Measurements from ENCODE around the gene GLRX3. TPM values are rescaled to one million over a fixed set of nuclear protein-coding genes. Genes with fewer than 3 reads are reported as not detected.

GLRX3 gene
- total RNA-seq, 1 experiment from 2014 or later, result 188 TPM

GRCh38 chr10:130108934-130109604 is 27.1 kb upstream of the GLRX3 start:
- H3K4me3 ChIP-seq (ENCODE audit: low read depth in 2 of 2, low read length in 2 of 2), result peak overlapping the region; percentile 77 to 91

GRCh38 chr10:130109796-130110245 is 26.4 kb upstream of the GLRX3 start:
- intact Hi-C loops (cut with micrococcal nuclease; ENCODE audit: unreplicated experiment), result loop anchor here (2.0 kb wide), 1 partner anchor 27 kb away; the partner anchor contains the start of gene GLRX3
- BruUV-seq (replicated peaks), result TSS peak; percentile 81
- Histone ChIP-seq H3K4me1 (ENCODE audit: control insufficient read depth, insufficient read depth, low read length) (peaks cover 9% of the 10 kb centered on the region), H3K27me3 (ENCODE audit: control insufficient read depth, insufficient read depth, low read length) (no peaks in the 10 kb centered on the region), H3K27ac (ENCODE audit: low read length) (peak overlapping the region; percentile 99), H3K4me3 (ENCODE audit: low read depth in 2 of 2, low read length in 2 of 2) (peak overlapping the region; percentile 77 to 91), H3K9me3 (ENCODE audit: control insufficient read depth, insufficient read depth, low read depth, low read length) (no peaks in the 10 kb centered on the region), H3K36me3 (ENCODE audit: control insufficient read depth, insufficient read depth, low read length) (no peaks in the 10 kb centered on the region)
- CTCF ChIA-PET, result interaction anchor here (0.7 to 1.3 kb wide), 4 partner anchors 12 to 1234 kb away, joined by 3 to 5 read pairs (median 3); no protein-coding TSS in a partner anchor
- POLR2A ChIA-PET, result interaction anchor here (0.5 to 1.0 kb wide), 4 partner anchors 26 to 366 kb away, joined by 3 to 10 read pairs (median 4); partner anchors contain the start of gene GLRX3
- in situ Hi-C loops (cut with HindIII; ENCODE audit: low pct_unique_long_range_greater_than_20kb, low sequenced_read_pairs), result no loop called here
- no peak for ATAC-seq
- DNase-seq (ENCODE audit: low read depth, low spot score), result peak; percentile 73
- TF ChIP-seq, protein P1, sequence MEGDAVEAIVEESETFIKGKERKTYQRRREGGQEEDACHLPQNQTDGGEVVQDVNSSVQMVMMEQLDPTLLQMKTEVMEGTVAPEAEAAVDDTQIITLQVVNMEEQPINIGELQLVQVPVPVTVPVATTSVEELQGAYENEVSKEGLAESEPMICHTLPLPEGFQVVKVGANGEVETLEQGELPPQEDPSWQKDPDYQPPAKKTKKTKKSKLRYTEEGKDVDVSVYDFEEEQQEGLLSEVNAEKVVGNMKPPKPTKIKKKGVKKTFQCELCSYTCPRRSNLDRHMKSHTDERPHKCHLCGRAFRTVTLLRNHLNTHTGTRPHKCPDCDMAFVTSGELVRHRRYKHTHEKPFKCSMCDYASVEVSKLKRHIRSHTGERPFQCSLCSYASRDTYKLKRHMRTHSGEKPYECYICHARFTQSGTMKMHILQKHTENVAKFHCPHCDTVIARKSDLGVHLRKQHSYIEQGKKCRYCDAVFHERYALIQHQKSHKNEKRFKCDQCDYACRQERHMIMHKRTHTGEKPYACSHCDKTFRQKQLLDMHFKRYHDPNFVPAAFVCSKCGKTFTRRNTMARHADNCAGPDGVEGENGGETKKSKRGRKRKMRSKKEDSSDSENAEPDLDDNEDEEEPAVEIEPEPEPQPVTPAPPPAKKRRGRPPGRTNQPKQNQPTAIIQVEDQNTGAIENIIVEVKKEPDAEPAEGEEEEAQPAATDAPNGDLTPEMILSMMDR (IDR thresholded peaks at IDR 0.05), result peak; percentile 95
- TF ChIP-seq TCF7L2 (IDR thresholded peaks at IDR 0.05; ENCODE audit: low read depth, low read length), result no peak

More at GRCh38 chr10:130108934-130109604, 27.1 kb upstream of the GLRX3 start:
- in situ Hi-C loops (cut with HindIII; ENCODE audit: low pct_unique_long_range_greater_than_20kb, low sequenced_read_pairs), result no loop called here
- POLR2A ChIA-PET, result no interaction called here
- BruUV-seq (replicated peaks), result no TSS peak
- H3K36me3 ChIP-seq (ENCODE audit: control insufficient read depth, insufficient read depth, low read length), result no peaks in the 10 kb centered on the region
- CTCF ChIA-PET, result interaction anchor here (0.9 to 1.3 kb wide), 3 partner anchors 12 to 67 kb away, joined by 3 read pairs; no protein-coding TSS in a partner anchor
- no peak for ATAC-seq
- H3K27me3 ChIP-seq (ENCODE audit: control insufficient read depth, insufficient read depth, low read length), result no peaks in the 10 kb centered on the region
- intact Hi-C loops (cut with micrococcal nuclease; ENCODE audit: unreplicated experiment), result no loop called here
- H3K4me1 ChIP-seq (ENCODE audit: control insufficient read depth, insufficient read depth, low read length), result peaks cover 9% of the 10 kb centered on the region
- DNase-seq (ENCODE audit: low read depth, low spot score), result no peak
- no peaks in the 10 kb centered on the region for H3K9me3 ChIP-seq (ENCODE audit: control insufficient read depth, insufficient read depth, low read depth, low read length)
- TF ChIP-seq REST (IDR thresholded peaks at IDR 0.05; ENCODE audit: insufficient read depth in 1 of 2, low read depth in 2 of 2, low read length in 1 of 2) (no peak), POLR2AphosphoS5 (IDR thresholded peaks at IDR 0.05; ENCODE audit: low read depth, low read length) (no peak), SIN3A (IDR thresholded peaks at IDR 0.05; ENCODE audit: borderline replicate concordance, insufficient read depth, low read depth, low read length) (no peak), TCF7L2 (IDR thresholded peaks at IDR 0.05; ENCODE audit: low read depth, low read length) (no peak)
- TF ChIP-seq, protein P1 (IDR thresholded peaks at IDR 0.05), result no peak
- H3K27ac ChIP-seq (ENCODE audit: low read length), result peak overlapping the region; percentile 99

All from Panc1 (cell line).